Thoracic aorta (tissue), 2 donors: Measurements from ENCODE around the gene XCR1. TPM values are rescaled to one million over a fixed set of nuclear protein-coding genes. Genes with fewer than 3 reads are reported as not detected.

Experiments
- ATAC-seq: fragments of 150-250 bp; one replicate; pipeline ENCODE4 v1.8.0; 2017; ENCODE audit warnings: low read depth; ENCODE audit not compliant: insufficient number of reproducible peaks, low FRiP score
- DNase-seq: peaks from one replicate; pipeline ENCODE4 v3.0.0-alpha.2; 2020; ENCODE audit warnings: low spot score
- H3K27ac ChIP-seq, 2 donors: fragments of 200-600 bp; sonication (generic); 1 replicate in 1 of 2; 2 replicates in 1 of 2; pipeline ENCODE4 v1.5.1; 2016; ENCODE audit warnings: mild to moderate bottlenecking in 2 of 2, moderate library complexity in 2 of 2
- H3K27me3 ChIP-seq: fragments of 200-600 bp; sonication (generic); replicated peaks from 2 replicates; pipeline ENCODE4 v1.6.0; 2016; ENCODE audit warnings: mild to moderate bottlenecking; ENCODE audit not compliant: insufficient read depth
- H3K36me3 ChIP-seq: fragments of 200-600 bp; sonication (generic); one replicate; pipeline ENCODE4 v1.5.1; 2016
- H3K4me1 ChIP-seq, 2 donors: fragments of 200-600 bp; sonication (generic); 1 replicate in 1 of 2; 2 replicates in 1 of 2; pipeline versions ENCODE4 v1.5.1 to v1.6.0; 2016; ENCODE audit warnings: low read depth in 2 of 2, mild to moderate bottlenecking in 1 of 2; ENCODE audit not compliant: control insufficient read depth in 1 of 2
- H3K4me3 ChIP-seq: fragments of 200-600 bp; sonication (generic); 2 replicates; pipeline ENCODE4 v1.5.1; 2016; ENCODE audit warnings: mild to moderate bottlenecking
- H3K9me3 ChIP-seq: fragments of 200-600 bp; sonication (generic); 2 replicates; pipeline ENCODE4 v1.5.1; 2016
- CTCF ChIP-seq: fragments of 200-600 bp; sonication (generic); IDR thresholded peaks from one replicate; pipeline ENCODE4 v1.5.1; 2019; ENCODE audit warnings: antibody characterized with exemption
- total RNA-seq, 2 donors: library from RNA; depleted of rRNA; stranded (reverse); fragments of >200 nt; gene quantifications; one replicate each; pipeline versions ENCODE4 v1.1.0 to v1.2.3, GENCODE V29; 2016

XCR1 gene
- total RNA-seq, 2 donors from 2014 or later = not detected

- peak; percentile 66 for ATAC-seq
- Histone ChIP-seq H3K4me1 (peaks cover 35 to 42% of the 10 kb centered on the region in 2 donors), H3K4me3 (peak within 1 kb of the TSS; percentile 88), H3K9me3 (no peaks in the 10 kb centered on the region), H3K27ac (peak within 1 kb of the TSS; percentile 98 to 100), H3K27me3 (no peaks in the 10 kb centered on the region), H3K36me3 (no peaks in the 10 kb centered on the region)
- peak; percentile 83 for DNase-seq
- no peak for TF ChIP-seq CTCF
These were observed 31.8 kb downstream of the XCR1 start, which contains the start of gene FYCO1 for GRCh38 chr3:45995236-45996192. TSS of gene FYCO1 (minus strand) at chr3:45995824. CDS start at chr3:45984910, 10,914 bp downstream.

GRCh38 chr3:45994419-45995235 is 32.7 kb downstream of the XCR1 start:
- DNase-seq = no peak
- Histone ChIP-seq H3K4me1 (peaks cover 41 to 51% of the 10 kb centered on the region in 2 donors), H3K27ac (peak overlapping the region; percentile 98 to 100), H3K4me3 (peak overlapping the region; percentile 88), H3K27me3 (no peaks in the 10 kb centered on the region), H3K9me3 (no peaks in the 10 kb centered on the region), H3K36me3 (no peaks in the 10 kb centered on the region)
- no peak for ATAC-seq
- no peak for TF ChIP-seq CTCF

- peak overlapping the region; percentile 82 to 100 for H3K27ac ChIP-seq
- peaks cover 52 to 62% of the 10 kb centered on the region in 2 donors for H3K4me1 ChIP-seq
- no peak for TF ChIP-seq CTCF
- no peaks in the 10 kb centered on the region for H3K27me3 ChIP-seq
- no peaks in the 10 kb centered on the region for H3K9me3 ChIP-seq
- DNase-seq (no peak), ATAC-seq (no peak)
- H3K36me3 ChIP-seq = no peaks in the 10 kb centered on the region
- no peak overlapping the region for H3K4me3 ChIP-seq
These were observed 33.8 kb downstream of the XCR1 start for GRCh38 chr3:45993421-45994027.

- peak overlapping the region; percentile 0 for H3K4me3 ChIP-seq
- peak overlapping the region; percentile 82 to 100 for H3K27ac ChIP-seq
- no peaks in the 10 kb centered on the region for H3K9me3 ChIP-seq
- ATAC-seq (no peak), DNase-seq (no peak)
- no peaks in the 10 kb centered on the region for H3K27me3 ChIP-seq
- TF ChIP-seq CTCF = no peak
- H3K36me3 ChIP-seq = no peaks in the 10 kb centered on the region
- peaks cover 59 to 69% of the 10 kb centered on the region in 2 donors for H3K4me1 ChIP-seq
These were observed 34.5 kb downstream of the XCR1 start for GRCh38 chr3:45992821-45993221.
